Gastroesophageal sphincter (tissue), 3 donors: ENCODE results near the gene SCGB3A2.

ENCODE experiments used
- EP300 ChIP-seq: sonication (generic); formaldehyde crosslinking; IDR thresholded peaks from one replicate; pipeline ENCODE4 v1.6.1; 2017; ENCODE audit warnings: antibody characterized with exemption, mild to moderate bottlenecking
- POLR2A ChIP-seq, 2 donors: fragments of 450-650 bp; IDR thresholded peaks; one replicate each; pipeline ENCODE4 v1.6.1; 2017; ENCODE audit warnings: antibody characterized with exemption in 2 of 2, mild to moderate bottlenecking in 2 of 2, moderate library complexity in 1 of 2
- POLR2AphosphoS5 ChIP-seq: sonication (generic); formaldehyde crosslinking; IDR thresholded peaks from one replicate; pipeline ENCODE4 v1.6.1; 2017; ENCODE audit warnings: antibody characterized with exemption
- TF ChIP-seq, protein P1 (sequence below), 4 experiments: fragments of 200-600 bp in 2 of 4; fragments of 450-650 bp in 2 of 4; sonication (generic) in 1 of 4; IDR thresholded peaks; one replicate each; pipeline ENCODE4 v1.5.1; 2017 to 2019; ENCODE audit warnings: antibody characterized with exemption in 4 of 4, mild to moderate bottlenecking in 2 of 4, moderate library complexity in 2 of 4

DNA sequence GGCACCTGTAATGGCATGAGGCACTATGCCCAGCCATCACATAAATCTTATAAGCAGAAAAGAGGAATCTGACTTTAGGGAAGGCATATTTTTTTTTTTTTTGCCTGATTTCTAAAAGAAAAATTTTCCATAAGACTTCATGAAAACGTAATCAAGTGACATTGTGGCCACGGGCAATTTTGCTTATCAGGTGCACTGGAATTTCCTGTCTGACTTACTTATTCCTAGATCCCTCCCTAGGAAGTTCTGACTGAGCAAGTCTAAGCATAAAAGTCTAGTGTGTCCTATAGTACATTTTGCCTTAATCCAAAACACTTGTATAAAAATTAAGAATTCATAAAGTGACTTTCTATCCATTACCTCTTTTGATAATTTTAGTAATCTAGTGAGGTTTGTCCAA lies 15.3 kb downstream of the SCGB3A2 start:
- TF ChIP-seq, protein P1, sequence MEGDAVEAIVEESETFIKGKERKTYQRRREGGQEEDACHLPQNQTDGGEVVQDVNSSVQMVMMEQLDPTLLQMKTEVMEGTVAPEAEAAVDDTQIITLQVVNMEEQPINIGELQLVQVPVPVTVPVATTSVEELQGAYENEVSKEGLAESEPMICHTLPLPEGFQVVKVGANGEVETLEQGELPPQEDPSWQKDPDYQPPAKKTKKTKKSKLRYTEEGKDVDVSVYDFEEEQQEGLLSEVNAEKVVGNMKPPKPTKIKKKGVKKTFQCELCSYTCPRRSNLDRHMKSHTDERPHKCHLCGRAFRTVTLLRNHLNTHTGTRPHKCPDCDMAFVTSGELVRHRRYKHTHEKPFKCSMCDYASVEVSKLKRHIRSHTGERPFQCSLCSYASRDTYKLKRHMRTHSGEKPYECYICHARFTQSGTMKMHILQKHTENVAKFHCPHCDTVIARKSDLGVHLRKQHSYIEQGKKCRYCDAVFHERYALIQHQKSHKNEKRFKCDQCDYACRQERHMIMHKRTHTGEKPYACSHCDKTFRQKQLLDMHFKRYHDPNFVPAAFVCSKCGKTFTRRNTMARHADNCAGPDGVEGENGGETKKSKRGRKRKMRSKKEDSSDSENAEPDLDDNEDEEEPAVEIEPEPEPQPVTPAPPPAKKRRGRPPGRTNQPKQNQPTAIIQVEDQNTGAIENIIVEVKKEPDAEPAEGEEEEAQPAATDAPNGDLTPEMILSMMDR (IDR thresholded peaks at IDR 0.05), result no peak
- TF ChIP-seq EP300 (no peak), POLR2A (IDR thresholded peaks at IDR 0.05) (no peak), POLR2AphosphoS5 (no peak)
